ENCODE data around the gene CRHR2.
"Not testable (repeated sequence)": the region's sequence is repeated elsewhere in the genome, so short reads cannot be mapped to it uniquely, and the experiment has no call there.

The CRHR2 gene

GRCh38 chr7:30682212-30683083 lies at the start of gene CRHR2:
TSS of gene CRHR2 (minus strand) at chr7:30682456. CDS start at chr7:30682280, 176 bp downstream.
- no peak for DNase-seq (ENCODE audit: low read depth)

DNA sequence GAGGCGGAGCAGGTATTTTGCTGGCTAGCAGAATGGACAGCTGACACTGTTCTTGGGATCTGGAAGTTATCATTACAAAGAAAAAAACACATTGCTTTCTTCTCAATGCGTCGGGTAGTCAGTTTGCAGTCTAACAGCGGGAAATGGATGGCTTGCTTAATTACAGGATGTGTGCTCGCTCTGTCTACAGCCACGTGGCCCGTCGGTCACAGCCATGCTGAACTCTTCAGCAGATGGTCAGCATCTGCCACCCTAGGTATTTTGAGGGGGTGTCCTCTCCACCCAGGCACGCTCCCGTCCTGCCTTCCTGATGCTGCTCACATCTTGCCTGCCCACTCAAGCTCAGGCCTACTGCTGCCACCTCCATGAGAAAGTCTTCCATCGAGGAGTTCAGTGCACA lies 49.3 kb upstream of the CRHR2 start:
- no peak for DNase-seq (ENCODE audit: low read depth)

GRCh38 chr7:30730996-30731395 lies 48.7 kb upstream of the CRHR2 start:
- DNase-seq (ENCODE audit: low read depth) = no peak

DNA sequence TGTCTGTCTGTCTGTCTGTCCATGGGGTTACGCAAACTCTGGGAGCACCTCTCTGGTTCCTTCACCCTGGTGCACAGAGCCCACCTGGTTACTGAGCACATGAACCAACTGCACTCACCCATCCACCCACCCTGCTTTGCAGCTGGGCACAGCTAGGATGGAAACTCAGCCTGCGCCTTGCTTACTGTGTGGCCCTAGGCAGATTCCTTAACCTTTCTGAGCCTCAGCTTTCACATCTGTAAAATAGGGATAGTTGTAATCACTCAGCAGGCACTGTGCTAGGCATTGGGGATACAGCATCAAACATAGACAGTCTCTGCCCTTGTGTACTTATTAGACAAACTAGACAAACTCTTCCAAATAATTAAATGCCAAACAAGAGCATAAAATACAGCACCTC lies 47.8 kb upstream of the CRHR2 start:
- DNase-seq (ENCODE audit: low read depth) = no peak

GRCh38 chr7:30729642-30730041 lies 47.4 kb upstream of the CRHR2 start:
- no peak for DNase-seq (ENCODE audit: low read depth)

GRCh38 chr7:30728591-30729100 lies 46.4 kb upstream of the CRHR2 start:
- DNase-seq (ENCODE audit: low read depth) = no peak

- DNase-seq (ENCODE audit: low read depth) = peak; percentile 52
Measured at GRCh38 chr7:30727061-30727945, 45.0 kb upstream of the CRHR2 start.

DNA sequence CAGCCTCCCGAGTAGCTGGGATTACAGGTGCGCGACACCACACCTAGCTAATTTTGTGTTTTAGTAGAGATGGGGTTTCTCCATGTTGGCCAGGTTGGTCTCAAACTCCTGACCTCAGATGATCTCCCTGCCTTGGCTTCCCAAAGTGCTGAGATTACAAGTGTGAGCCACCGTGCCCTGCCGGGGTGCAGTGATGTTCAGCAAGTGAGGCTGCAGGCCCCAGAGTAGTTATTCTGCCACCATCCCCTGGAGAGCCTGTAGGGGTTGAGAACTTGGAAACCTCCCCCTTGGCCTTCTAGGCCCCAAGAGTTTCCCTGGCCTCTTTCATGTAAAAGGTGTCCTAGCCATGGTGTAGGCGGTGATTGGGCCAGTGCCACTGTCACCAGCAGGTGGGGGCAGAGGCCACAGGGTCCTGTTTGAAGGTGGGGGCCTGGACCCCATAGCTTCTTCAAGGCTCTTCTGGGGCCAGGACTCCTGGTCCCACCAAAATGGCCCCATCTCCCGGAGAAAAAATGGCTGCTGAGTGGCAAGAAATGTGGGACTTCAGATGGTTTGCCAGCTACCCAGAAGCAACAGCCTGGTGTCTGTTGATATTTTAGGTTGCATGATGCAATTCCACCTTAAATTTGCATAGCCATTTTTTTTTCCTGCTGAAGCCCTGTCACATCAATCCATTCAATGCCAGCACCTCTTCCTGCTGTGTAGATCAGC lies 44.2 kb upstream of the CRHR2 start:
- no peak for DNase-seq (ENCODE audit: low read depth)

GRCh38 chr7:30723776-30724175 lies 41.5 kb upstream of the CRHR2 start:
- no peak for DNase-seq (ENCODE audit: low read depth)

DNA sequence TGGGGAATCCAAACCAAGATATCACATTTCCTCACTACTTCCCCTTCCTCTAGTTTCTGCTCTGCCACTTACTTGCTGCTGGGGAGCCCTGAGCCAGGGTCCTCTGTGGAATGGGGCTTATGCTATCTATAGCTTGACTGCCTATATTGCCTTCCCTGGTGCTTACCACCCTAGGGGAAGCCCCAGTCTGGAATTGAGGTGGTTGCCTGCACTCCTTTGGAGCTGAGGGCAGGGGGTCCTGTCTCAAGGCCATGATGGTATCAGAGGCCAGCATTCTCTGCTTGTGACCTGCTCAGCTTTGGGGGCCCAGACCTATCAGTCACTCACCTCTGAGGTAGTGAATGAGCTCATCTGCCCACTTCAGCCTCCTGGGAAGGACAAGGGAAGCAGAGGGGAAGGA lies 40.4 kb upstream of the CRHR2 start:
- DNase-seq (ENCODE audit: low read depth) = no peak

DNA sequence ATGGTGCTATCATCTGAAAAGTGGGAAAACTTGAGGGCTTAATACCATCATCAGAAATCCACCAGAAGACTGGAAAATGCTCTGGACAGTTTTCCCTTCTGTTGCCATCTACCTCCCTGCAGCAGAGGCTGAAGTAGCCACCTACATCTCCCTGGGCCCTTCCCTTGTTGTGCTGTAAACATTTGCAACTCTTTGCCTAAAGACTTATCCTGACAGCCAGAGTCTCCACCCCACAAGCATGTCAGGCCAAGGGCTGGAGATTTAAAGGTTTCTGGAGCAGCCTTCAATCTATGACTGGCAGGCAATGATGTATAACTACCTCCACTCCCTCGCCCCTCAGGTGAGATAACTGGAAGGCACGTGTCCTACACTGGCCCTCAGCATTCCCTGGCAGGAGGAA lies 39.9 kb upstream of the CRHR2 start:
- no peak for DNase-seq (ENCODE audit: low read depth)

DNA sequence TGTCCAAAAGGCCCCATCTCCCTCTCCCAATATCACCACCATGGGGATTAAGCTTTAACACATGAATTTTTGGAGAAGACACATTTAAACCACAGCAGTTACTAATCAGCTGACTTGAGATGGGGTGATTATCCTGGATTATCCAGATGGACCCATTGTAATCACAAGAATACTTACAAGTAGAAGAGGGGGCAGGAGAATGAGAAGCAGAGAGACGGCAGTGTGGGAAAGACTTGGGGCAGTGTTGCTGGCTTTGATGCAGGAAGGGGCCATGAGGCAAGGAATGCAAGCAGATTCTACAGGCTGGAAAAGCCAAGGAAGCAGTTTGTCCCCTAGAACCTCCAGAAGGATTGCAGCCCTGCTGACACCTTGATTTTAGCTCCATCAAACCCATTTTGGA lies 39.0 kb upstream of the CRHR2 start:
- DNase-seq (ENCODE audit: low read depth) = no peak

DNA sequence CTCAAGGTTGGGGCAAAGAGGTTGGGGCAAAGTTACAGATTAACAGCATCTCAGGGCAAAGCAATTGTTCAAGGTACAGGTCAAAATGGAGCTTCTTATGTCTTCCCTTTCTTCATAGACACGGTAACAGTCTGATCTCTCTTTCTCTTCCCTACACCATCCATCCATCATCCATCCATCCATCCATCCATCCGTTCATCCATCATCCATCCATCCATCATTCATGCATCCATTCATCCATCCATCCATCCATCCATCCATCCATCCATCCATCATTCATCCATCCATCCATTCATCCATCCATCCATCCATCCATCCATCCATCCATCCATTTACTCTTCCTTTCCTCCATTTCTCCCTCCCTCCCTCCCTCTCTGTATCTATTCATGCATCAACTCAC lies 37.2 kb upstream of the CRHR2 start:
- DNase-seq (ENCODE audit: low read depth) = not testable (repeated sequence)

GRCh38 chr7:30717181-30717580 lies 34.9 kb upstream of the CRHR2 start:
- DNase-seq (ENCODE audit: low read depth) = no peak

- DNase-seq (ENCODE audit: low read depth) = no peak
Measured at GRCh38 chr7:30714129-30714528, 31.9 kb upstream of the CRHR2 start.

- no peak for DNase-seq (ENCODE audit: low read depth)
Measured at GRCh38 chr7:30713392-30713791, 31.1 kb upstream of the CRHR2 start.

DNA sequence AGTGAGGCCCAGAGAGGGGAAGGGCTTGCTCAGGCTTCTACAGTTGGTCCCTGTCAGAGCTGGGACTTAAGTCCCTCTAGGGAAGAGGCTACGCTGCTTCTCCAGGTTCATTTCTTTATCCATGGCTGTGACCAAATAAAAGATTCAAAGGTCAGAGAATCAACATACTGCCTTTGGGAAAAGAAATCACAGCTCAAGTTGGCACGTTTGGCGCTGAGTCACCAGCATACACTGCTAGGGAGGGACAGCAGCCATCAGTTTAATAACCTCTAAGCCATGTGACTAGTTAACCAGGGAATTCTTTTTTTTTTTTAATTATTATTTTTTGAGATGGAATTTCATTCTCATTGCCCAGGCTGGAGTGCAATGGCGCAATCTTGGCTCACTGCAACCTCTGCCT lies 28.4 kb upstream of the CRHR2 start:
- no peak for DNase-seq (ENCODE audit: low read depth)

GRCh38 chr7:30709549-30709948 lies 27.3 kb upstream of the CRHR2 start:
- no peak for DNase-seq (ENCODE audit: low read depth)

GRCh38 chr7:30708983-30709382 lies 26.7 kb upstream of the CRHR2 start:
- DNase-seq (ENCODE audit: low read depth) = no peak

- DNase-seq (ENCODE audit: low read depth) = no peak
Measured at GRCh38 chr7:30708412-30708811, 26.2 kb upstream of the CRHR2 start.

DNA sequence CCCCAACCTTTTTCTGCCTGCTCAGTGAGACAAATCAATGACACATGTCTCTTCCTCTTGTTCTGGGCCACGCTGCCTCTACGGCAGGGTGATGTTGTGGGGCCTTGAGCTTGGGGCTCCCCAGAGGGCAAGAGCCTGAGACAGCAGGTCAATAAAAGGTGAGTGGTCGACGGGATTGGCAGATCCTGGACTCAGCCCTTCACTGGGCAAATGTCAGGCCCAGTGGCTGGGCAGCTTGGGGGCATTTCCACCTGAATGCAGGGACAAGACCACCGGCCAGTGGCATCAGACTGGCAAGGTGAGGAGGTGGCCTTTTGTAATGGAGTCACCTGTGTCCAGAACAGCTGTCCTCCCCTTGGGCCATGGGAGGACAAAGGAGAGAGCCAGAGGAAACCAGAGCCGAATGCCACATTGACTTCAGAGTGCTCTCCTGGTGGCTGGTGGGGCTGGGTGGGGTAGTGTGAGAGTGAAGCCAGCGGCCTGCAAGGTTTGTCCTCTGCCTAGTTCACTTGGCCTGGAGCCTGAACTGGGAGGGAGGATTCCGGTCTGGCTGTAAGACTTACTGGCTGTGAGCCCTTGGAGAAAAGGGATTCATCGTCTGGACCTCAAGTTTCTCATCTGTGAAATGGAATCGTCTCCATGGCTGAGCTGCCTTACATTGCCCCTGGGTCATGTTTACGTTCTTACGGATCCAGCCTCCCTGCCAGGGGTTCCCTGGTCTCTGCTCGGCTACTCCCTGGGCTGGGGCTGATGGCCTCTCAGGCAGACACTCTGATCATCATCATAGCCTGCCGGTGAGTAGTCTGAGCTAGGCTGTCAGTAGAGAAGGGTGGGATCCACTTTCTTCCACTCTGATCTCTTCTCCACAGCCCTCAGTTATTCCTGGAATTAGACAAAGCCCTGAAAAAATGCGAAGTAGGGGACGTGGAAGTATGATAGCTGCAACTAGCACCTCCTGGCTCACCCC lies 25.4 kb upstream of the CRHR2 start:
- no peak for DNase-seq (ENCODE audit: low read depth)
